ENCODE results near the gene FBXO39.
"Not testable (repeated sequence)": the region's sequence is repeated elsewhere in the genome, so short reads cannot be mapped to it uniquely, and the experiment has no call there.

The FBXO39 gene

GRCh38 chr17:6775871-6776405 is at the start of gene FBXO39:
Gene FBXO39 (plus strand): TSS chr17:6776215. CDS start chr17:6779869, 3,654 bp downstream.
- no peak for DNase-seq (ENCODE audit: low read depth in 2 of 2)

- DNase-seq (ENCODE audit: low read depth in 2 of 2): no peak
Observed at GRCh38 chr17:6729531-6729930, 46.5 kb upstream of the FBXO39 start.

- not testable (repeated sequence) for DNase-seq (ENCODE audit: low read depth in 2 of 2)
Observed at GRCh38 chr17:6746665-6747064, 29.4 kb upstream of the FBXO39 start.

- no peak for DNase-seq (ENCODE audit: low read depth in 2 of 2)
Observed at GRCh38 chr17:6748617-6749016, 27.4 kb upstream of the FBXO39 start.

- no peak for DNase-seq (ENCODE audit: low read depth in 2 of 2)
Observed at GRCh38 chr17:6749519-6749918, 26.5 kb upstream of the FBXO39 start.

- DNase-seq (ENCODE audit: low read depth in 2 of 2): no peak
Observed at GRCh38 chr17:6752068-6752909, 23.7 kb upstream of the FBXO39 start.

- DNase-seq (ENCODE audit: low read depth in 2 of 2): peak in 1 of 2 experiments; percentile 26
Observed at GRCh38 chr17:6753006-6753445, 23.0 kb upstream of the FBXO39 start.

GRCh38 chr17:6753546-6753945 is 22.5 kb upstream of the FBXO39 start:
- no peak for DNase-seq (ENCODE audit: low read depth in 2 of 2)

GRCh38 chr17:6755281-6755680 is 20.7 kb upstream of the FBXO39 start:
- no peak for DNase-seq (ENCODE audit: low read depth in 2 of 2)

- DNase-seq (ENCODE audit: low read depth in 2 of 2): peak; percentile 17 to 29
Observed at GRCh38 chr17:6755731-6756184, 20.3 kb upstream of the FBXO39 start, which contains the start of gene XAF1. Gene XAF1 (plus strand): TSS chr17:6756046. CDS start chr17:6756079, 33 bp downstream.

- DNase-seq (ENCODE audit: low read depth in 2 of 2): no peak
Observed at GRCh38 chr17:6756425-6757031, 19.5 kb upstream of the FBXO39 start.

GRCh38 chr17:6757747-6758146 is 18.3 kb upstream of the FBXO39 start:
- DNase-seq (ENCODE audit: low read depth in 2 of 2): no peak

GRCh38 chr17:6761779-6762178 is 14.2 kb upstream of the FBXO39 start:
- no peak for DNase-seq (ENCODE audit: low read depth in 2 of 2)

- no peak for DNase-seq (ENCODE audit: low read depth in 2 of 2)
Observed at GRCh38 chr17:6768447-6768846, 7.6 kb upstream of the FBXO39 start.

GRCh38 chr17:6772016-6772415 is 4.0 kb upstream of the FBXO39 start:
- DNase-seq (ENCODE audit: low read depth in 2 of 2): no peak

GRCh38 chr17:6774906-6775305 is 1.1 kb upstream of the FBXO39 start:
- DNase-seq (ENCODE audit: low read depth in 2 of 2): not testable (repeated sequence)

- no peak for DNase-seq (ENCODE audit: low read depth in 2 of 2)
Observed at GRCh38 chr17:6779411-6779810, 3.4 kb downstream of the FBXO39 start.

GRCh38 chr17:6780001-6780400 is 4.0 kb downstream of the FBXO39 start:
- no peak for DNase-seq (ENCODE audit: low read depth in 2 of 2)

- DNase-seq (ENCODE audit: low read depth in 2 of 2): no peak
Observed at GRCh38 chr17:6780886-6781285, 4.9 kb downstream of the FBXO39 start.

GRCh38 chr17:6782244-6782643 is 6.2 kb downstream of the FBXO39 start:
- DNase-seq (ENCODE audit: low read depth in 2 of 2): no peak

- DNase-seq (ENCODE audit: low read depth in 2 of 2): no peak
Observed at GRCh38 chr17:6786618-6787017, 10.6 kb downstream of the FBXO39 start.

- no peak for DNase-seq (ENCODE audit: low read depth in 2 of 2)
Observed at GRCh38 chr17:6787081-6787693, 11.2 kb downstream of the FBXO39 start.
